Activated gamma-delta T cell treated with Interleukin-2 at 50 U/mL for 16 hours (primary cell): Measurements from ENCODE around the gene KCNK2.
"Not testable (repeated sequence)": the region's sequence is repeated elsewhere in the genome, so short reads cannot be mapped to it uniquely, and the experiment has no call there.

ENCODE experiments used
- DNase-seq: peaks from one replicate; pipeline ENCODE4 v3.0.0-alpha.2; 2020

KCNK2 gene

DNA sequence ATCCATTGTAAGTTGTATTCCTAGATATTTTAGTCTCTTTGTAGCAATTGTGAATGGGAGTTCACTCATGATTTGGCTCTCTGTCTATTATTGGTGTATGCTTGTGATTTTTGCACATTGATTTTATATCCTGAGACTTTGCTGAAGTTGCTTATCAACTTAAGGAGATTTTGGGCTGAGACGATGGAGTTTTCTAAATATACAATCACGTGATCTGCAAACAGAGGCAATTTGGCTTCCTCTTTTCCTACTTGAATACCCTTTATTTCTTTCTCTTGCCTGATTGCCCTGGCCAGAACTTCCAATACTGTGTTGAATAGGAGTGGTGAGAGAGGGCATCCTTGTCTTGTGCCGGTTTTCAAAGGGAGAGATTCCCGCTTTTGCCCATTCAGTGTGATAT, 80.6 kb downstream of the KCNK2 start:
- DNase-seq: not testable (repeated sequence)

DNA sequence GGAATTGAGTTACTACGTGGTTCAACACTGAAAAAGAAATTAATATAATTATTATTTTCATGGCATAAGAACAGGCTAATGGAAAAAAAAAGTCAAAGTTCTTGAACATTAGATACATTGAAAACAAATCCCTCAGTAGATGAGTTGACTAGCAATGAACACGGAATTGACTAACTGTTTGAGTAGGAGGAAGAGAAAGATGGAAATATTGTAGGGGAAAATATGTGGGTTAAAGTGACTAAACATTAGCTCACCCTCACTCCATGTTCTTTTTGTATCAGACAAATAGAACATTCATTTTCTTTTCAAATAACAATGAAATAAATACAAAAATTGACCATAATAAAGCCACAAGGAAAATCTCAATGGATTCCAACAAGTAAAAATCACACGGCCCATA, 84.3 kb downstream of the KCNK2 start:
- no peak for DNase-seq

DNA sequence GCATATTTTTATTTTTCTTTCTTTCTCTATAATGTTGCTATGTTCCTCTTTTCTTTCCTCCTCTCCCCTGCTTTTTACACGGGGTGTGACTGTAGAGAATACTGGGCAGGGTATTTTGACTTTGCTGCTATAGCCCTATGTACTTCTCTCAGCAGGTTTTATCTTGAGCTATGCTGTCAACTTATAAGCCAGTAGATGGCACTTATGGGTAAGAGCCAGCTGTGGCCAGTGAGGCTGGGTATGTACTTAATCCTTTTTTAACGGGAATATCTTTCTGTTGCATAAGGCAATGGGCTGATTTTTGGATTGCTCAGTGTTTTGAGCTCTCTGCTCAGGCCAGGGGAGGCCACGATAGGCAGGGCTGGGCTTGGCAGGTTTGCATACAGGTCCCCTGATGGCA, 99.0 kb downstream of the KCNK2 start:
- DNase-seq: no peak

DNA sequence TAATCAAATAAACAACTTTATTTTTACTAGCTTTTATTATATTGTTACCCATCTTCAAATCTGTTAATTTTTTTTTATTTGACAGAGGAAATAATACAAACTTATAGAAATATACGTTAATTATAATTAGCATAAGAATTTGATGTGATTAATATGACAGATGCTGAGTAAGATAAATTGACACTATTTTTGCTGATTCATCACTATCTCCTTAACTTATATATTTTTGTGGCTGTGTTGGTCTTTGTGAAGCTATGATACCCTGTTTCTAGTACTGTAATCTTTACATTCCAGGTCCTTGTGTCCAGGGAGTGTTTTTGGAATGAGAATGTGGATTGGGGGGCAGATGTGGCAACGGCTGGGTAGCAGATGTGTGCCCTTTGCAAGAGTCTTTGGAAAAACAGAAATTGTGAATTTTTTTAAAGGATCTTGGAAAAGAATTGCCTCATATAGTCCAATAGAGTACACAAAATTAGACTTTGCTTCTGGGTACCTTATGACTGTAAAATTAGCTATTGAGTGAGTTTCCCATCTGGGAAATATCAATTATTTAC, 102.6 kb downstream of the KCNK2 start:
- DNase-seq: no peak

DNA sequence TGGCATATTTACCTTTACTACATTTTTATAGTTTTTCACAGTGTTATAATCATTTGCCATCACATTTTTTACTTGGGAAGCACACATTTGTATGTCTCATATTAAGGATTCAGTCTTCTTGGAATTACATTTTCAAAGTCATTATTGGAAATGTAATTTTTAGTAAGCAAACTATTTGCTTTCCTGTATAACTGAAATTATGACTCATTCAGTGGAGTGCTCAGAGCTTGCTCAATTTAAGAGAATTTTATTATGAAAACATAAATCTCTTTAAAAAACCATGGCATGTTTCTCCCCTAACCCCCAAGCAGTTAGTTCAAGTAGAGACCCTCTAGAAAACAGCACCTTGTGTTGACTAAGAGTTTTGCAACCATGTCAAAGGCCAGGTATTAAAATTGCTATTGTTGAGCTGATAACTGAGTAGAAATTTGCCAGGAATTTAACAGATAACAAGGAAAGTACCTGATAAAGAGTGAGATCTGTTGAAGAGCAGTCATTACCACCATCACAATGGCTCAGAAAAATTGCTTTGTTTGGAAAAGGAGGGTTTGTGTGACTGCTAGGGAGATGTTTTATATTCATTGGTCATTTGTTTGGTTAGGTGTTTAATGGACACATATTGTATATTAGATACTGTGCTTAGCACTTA, 105.9 kb downstream of the KCNK2 start:
- DNase-seq: no peak

DNA sequence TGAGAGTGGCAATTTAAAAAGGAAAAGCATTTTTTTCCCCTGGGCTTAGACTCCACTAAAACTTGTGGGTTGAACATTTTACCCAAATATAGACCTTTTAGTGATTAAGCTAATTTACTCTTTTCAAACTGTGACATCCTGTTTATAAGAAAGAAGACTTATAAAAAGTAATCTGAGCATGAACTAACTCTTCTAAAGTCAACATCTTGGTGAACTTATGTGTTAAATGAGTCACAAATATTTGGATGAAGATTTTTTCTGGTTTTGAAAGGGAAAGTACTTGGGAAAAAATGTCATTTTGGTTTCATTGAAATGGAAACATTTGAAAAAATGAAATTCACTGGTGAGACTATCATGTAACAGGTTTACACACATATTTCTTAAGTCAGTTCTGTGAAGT, 109.8 kb downstream of the KCNK2 start:
- no peak for DNase-seq

DNA sequence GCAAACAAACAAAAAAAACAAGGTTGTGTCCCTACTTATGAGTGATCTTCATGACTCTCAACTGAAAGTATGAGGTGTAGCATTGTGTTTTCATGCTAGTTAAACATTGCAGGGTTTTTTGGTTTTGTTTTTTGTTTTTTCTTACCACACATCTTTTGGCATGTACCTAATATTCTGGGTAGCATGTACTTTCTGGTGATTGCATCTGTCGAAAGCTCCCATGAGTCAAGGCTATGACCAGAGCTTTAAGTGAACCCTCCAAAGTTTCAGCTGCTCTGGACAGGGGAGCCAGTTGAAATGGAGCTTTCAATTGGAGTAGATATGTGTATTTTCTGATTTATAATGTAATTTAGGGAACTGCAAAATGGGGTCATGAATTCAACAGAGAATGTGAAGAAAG, 115.5 kb downstream of the KCNK2 start:
- no peak for DNase-seq

DNA sequence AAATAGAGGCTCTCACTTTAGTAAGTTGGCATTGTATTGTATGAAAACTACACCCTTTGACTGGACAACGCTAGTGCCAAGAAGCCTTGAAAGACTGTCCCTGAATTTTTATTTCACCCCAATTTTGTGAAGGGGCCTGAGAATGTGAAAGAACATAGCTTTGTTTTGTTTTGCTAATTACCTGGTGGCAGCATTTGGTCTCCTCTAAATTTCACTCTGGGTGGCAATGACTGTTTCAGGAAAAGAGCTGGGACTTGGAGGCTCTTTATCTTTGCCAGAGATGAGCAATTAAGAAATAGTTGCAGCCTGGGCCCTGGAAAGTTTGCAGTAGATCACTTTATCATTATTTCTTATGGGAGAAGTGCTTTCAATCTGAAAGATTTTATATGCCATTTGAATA, 117.6 kb downstream of the KCNK2 start:
- no peak for DNase-seq

DNA sequence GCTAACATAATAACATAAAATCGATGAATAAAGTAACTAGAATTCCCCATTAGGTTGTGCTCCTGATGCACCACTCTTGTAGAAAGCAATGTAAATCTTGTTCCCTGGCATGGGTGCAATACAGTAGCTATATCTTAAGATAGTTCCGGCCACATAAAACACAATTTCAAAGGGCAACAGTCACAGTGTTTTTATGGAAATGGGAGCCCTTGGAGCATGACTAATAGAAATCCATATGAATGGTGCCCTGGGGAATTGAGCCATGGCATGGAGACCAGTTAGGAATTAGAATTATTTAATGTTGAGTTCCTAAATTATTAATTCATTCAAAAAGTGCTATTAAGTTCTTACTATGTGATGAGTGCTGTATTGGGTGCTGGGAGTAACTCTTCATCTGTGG, 118.7 kb downstream of the KCNK2 start:
- no peak for DNase-seq

DNA sequence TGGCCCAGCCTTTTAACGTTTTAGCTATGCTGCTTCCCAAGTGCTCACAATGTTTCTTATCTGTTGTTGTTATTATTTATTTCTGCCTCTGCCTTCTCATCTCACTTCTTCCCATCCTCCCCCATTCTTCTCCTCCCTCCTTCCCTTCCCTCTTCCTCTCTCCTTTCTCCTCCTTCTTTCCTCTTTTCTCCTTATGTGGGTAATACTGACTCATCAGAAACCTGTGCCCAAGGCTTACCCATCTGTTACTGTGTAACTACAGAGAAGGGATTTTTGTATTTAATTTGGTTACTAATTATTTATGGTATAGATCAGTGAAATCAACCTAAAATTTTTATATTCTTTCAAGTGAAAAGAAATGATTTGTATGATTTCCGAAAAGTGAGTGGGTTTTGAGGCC, 120.3 kb downstream of the KCNK2 start:
- no peak for DNase-seq

DNA sequence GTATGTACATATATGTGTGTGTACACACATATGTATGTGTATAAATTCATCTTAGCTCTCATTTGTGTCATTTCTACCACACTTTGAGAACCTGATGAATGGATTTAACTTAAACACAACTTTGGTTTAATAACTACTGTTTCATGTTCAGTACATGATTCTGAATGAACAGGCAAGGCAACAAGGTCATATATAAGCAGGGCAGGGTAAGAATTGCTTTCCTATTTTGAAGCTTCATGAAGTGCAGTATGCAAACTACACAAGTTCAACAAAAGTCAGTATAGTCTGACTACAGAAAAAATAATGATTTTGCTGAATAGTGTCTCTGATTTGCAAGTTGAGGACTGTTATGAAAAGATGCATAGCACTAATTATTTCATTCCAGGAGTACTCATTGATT, 127.6 kb downstream of the KCNK2 start:
- DNase-seq: no peak

DNA sequence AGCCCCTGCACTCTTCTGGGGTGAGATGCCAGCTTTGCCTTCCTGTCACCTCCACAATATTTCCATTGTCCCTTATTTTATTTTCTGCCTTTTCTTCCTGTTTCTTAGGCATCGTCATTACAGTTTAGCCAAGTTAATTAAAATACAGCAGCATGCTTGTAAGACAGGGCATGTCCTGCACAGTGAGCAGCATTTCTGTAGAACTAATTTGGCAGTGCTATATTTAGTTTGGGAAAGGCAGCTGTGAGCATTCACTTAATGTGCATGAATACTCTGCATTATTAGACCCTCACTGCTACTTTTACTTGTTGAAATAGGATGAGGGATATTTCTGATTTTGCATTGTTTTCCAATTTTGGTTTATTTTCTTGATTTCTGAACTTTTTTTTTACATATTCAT, 133.3 kb downstream of the KCNK2 start:
- no peak for DNase-seq

DNA sequence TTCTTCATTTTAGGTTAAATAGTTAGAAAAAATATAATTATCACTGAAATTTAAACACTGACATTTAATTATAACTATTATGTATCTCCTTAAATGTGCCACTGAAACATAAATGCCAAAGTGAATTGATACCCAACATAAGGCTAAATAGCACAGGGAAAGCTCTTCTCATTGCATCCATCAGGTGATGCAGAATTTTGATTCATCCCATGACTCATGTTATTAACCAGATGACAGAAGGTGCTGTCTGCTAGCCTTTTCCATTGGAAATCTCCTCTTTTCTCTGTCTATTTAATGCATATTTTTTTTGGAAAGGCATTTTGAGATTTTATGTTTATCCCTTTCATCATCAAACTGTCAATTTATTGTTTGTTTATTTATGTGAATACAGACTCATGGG, 136.8 kb downstream of the KCNK2 start:
- no peak for DNase-seq

DNA sequence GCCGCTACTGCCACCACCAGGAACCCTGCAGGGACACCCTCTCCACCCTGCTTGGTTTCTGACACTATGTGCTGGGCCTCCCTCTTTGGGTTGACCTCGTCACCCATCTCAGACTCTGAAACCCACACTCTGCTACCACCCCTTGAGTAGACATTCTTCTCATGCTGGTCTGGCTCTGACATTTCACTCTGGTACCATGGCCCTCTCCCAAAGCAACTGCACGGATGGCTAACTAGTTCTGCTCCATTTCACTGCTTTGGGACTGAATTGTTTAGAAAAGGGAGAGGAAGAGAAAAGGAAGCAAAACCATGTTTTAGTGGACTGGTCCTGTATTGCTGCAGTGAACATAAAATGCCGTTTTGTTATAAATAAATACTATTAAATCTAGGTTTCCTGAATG, 137.8 kb downstream of the KCNK2 start:
- DNase-seq: no peak

DNA sequence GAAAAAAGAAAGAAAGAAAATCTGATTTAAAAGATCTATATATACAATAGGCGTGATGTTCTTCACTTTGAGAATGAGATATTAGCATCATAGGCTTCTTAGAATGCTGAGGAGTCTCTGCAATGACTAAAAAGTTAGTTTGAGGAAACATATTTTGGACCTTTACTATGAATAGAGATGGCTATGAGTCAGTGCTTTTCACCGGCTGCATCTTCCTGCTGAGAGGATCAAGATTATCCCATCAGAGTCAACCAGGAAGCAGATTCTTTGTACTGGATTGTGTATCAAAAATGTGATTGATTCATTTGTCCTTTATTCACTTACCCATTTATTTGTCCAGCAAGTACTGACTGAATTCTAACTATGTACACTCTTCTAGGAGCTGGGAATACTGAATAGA, 144.2 kb downstream of the KCNK2 start:
- no peak for DNase-seq

DNA sequence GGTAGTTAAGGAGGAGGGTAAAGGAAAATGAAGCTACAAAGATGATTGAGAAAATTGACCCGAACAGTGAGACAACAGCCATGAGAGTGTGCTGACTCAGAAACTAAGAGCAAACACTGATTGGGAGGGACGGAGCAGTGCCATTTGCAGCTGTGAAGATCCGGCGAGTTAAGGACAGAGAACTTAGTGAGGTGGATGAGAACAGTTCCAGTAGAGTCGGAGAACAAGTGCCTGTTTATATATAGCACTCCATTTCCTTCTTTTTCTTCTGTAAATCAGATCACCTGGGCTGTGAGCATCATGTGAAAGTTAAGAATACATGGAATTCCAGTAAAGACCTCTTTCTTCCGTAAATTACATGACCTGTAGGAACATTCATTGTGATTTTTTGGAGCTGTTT, 145.7 kb downstream of the KCNK2 start:
- no peak for DNase-seq

DNA sequence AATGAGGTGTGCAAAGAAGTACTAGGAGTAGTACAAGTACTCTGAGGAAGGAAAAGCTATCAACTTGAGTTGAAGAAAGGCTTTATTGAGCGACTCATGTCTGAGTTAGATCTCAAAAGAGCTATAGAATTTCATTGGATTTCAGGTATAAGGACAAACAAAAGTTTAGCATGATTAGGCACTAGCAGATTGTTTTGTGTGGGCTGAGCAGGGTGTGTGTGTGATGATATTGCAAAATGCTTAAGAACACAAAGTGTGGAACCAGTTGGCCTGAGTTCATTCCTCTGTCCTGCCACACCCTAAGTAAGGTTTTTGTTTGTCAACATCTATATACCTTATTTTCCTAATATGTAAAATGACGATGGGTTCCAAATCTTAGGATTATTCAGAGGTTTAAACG, 158.9 kb downstream of the KCNK2 start:
- no peak for DNase-seq

DNA sequence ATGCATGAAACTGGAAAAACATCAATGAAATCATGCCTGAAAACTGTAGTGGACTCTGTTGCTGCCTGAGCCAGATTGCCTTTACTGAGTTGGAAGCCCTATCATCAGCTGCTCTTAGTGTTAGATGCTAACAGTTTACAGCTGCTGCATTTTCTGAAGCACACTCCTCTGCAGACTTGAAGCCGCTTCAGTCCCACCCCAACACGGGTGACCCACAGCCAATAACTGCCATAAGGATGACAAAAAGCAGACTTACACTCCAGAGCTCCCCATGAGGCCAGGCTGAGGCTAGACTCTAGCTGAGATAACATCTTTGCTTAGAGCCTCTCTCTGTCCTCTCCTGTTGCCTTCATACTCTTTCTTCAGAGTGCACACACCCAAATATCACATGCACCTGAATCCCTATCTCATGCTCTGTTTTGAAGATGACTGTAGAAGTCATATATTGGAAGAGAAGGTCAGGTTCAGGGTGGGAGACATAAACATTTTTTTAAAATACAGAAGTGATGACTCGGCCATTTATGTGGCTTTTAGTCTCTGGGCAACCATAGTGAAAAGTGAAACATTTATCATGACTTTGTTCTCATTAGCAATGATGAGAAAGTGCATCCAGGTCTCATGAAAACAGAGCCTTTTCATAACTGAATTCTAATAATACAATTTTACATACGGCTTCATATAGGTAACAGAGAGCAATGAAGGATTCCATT, 161.0 kb downstream of the KCNK2 start:
- DNase-seq: no peak

DNA sequence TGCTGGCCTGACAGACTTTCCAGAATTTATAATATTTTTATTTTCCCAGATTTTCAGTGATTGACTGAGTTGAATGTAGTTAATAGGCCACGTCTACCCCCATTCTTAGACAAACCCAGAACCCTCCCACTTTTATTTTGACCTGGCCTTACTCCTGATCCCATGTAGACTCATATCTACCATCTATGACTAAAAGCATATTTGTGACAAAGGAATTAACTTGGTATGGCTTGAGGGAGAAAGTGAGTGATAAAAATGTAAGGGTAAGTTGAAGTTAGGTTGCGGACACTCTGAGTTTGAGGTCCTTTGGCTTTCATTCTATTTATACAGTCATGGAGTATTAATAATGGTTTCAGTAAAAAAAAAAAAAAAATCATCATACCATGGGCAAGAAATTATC, 168.4 kb downstream of the KCNK2 start:
- no peak for DNase-seq

DNA sequence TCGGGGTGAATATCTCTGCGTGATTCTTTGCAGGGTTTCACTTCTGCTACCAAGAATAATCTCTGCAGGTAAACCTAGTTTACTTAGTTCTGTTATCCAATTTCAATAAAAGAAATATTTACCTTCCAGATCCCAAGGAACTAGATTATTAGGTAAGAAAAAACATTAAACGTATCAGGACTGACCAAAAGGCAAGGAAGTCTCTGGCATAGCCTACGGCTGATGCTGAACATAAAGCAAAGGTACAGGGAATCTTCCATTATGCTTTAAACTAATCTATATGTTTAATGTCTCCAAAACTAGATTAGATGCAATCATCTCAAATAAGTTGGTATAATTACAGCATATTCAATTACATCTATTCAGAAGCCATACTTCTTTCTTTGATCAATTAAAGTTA, 168.9 kb downstream of the KCNK2 start:
- no peak for DNase-seq

DNA sequence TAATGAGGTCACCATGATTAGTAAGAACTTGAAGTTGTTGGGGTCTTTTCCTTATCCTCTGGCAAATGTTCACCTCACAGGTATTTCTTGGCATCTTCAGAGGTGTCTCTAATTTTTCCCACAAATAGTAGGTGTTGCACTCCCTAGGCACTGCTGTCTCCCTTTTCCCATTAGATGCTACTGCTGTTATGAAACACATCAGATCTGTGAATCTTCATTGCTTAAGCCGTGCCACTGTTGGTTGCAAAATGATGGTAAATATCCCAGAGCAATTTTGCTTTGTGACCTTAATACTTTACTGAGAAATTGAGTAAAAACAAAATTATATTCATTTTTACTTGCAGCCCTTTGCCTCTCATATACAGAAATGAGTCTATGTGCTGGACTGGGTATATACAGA, 169.6 kb downstream of the KCNK2 start:
- DNase-seq: no peak

DNA sequence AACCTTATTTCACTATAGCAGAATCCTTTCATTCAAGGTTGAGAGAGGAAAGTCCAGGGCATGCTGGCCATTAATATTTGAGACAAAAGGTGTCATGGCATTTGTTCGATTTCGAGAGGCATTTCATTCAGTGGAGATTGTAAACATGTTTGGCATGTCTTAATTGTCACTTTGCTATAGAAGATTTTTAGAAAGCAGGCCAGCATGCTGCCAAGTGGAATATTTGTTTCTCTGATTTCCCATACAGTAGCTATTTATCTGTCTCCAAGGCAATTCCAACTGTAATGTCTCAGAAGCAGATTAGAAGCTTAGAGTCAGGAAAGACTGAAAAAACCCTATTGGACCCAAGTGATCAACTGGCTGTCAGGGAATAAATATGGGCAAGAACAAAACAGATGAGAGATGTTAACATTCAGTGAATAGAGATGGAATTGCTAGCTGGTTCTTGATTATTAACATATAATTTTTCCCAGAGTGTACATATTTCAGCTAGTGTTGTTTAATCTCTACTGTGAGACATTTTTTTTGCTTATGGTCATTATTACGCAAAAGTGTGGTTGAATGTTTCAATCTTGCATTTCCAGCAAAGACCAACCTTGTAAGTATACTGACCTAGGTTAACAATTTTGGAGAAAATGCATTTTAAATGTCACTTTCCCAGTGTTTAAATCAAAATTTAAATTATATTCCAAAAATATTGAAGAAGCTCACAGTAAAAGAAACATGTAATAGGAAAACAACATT, 174.6 kb downstream of the KCNK2 start:
- no peak for DNase-seq

DNA sequence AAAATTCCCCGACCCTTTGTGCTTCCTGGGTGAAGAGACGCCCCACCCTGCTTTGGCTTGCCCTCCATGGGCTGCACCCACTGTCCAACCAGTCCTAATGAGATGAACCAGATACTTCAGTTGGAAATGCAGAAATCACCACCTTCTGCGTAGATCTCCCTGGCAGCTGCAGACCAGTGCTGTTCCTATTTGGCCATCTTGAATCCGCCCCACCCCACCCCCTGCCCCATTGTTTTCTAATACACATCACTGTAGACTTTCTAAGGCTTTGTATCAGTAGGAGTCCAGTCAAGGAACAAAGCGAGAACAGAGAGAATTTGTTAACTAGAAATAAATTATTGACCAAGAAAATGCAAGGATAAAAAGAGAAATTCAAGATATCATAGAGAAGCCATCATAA, 178.2 kb downstream of the KCNK2 start:
- no peak for DNase-seq

DNA sequence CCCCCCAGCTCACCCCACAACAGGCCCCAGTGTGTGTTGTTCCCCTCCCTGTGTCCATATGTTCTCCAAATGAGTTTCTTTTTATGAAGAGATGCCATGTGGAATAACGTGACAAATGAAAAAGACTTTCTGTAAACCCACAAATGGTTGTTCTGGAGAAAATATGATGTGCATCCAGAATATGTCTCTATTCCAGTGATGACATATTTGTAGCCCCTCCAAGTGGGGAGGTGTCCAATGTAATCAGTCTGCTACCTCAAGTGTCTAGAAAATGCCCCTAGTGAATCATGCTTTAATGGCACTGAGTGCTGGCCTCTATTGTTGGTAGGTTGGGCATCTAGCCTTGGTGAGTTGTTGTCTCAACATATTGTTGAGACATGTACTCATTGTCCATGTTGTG, 179.6 kb downstream of the KCNK2 start:
- no peak for DNase-seq
